ENCODE measurements around the gene CDKL1. TPM values are rescaled to one million over a fixed set of nuclear protein-coding genes. Genes with fewer than 3 reads are reported as not detected.
A peak's percentile ranks its signal among the peaks of the same experiment; 100 is the strongest.
"Not testable (repeated sequence)": the region's sequence is repeated elsewhere in the genome, so short reads cannot be mapped to it uniquely, and the experiment has no call there.

The CDKL1 gene
- total and polyA plus RNA-seq, 2 experiments from 2014 or later = 2.9 to 5.0 TPM

- TF ChIP-seq EZH2 (IDR thresholded peaks at IDR 0.05; ENCODE audit: insufficient read depth, poor library complexity, severe bottlenecking) = no peak
- TF ChIP-seq EZH2phosphoT487 (IDR thresholded peaks at IDR 0.05; ENCODE audit: insufficient read depth, low read depth) = no peak
- in situ Hi-C loops (cut with MboI) = no loop called here
- Histone ChIP-seq H3K27ac (no peak overlapping the region; the same call in 1 of the 2 replicates), H3K79me2 (ENCODE audit: insufficient read depth) (peaks cover 18% of the 10 kb centered on the region), H4K20me1 (ENCODE audit: insufficient read depth) (no peaks in the 10 kb centered on the region), H3K4me1 (ENCODE audit: insufficient read depth) (peaks cover 23% of the 10 kb centered on the region), H3K4me2 (ENCODE audit: unreplicated experiment) (peak overlapping the region; percentile 85), H2AFZ (no peak overlapping the region), H3K9me2 (ENCODE audit: insufficient read depth) (no peaks in the 10 kb centered on the region), H3K9me3 (ENCODE audit: low read depth) (no peaks in the 10 kb centered on the region), H3K36me3 (ENCODE audit: low read depth) (no peaks in the 10 kb centered on the region), H3F3A (ENCODE audit: insufficient read depth) (peaks cover 17% of the 10 kb centered on the region), H3K9ac (no peak overlapping the region), H3K27me3 (replicated peaks; ENCODE audit: insufficient read depth) (no peaks in the 10 kb centered on the region), H3K4me3 (no peak overlapping the region)
- DNase-seq = peak; percentile 65
- 96 to 100% methylated on average over 1 of the region's 1 CpG for WGBS, 2 experiments (ENCODE audit: low coverage in 1 of 2, low lambda C conversion rate in 2 of 2, missing lambda C conversion rate in 2 of 2)
Measured at GRCh38 chr14:50319293-50319692, 77.4 kb downstream of the CDKL1 start.

- 46 to 54% methylated on average over 4 of the region's 4 CpGs for WGBS, 2 experiments (ENCODE audit: low coverage in 1 of 2, low lambda C conversion rate in 2 of 2, missing lambda C conversion rate in 2 of 2)
Measured at GRCh38 chr14:50318031-50318626, 78.6 kb downstream of the CDKL1 start.

GRCh38 chr14:50314098-50314497 is 82.6 kb downstream of the CDKL1 start:
- WGBS, 2 experiments (ENCODE audit: low coverage in 1 of 2, low lambda C conversion rate in 2 of 2, missing lambda C conversion rate in 2 of 2) = 84 to 90% methylated on average over 3 of the region's 3 CpGs
- H2AFZ ChIP-seq; H3K27me3 ChIP-seq (replicated peaks; ENCODE audit: insufficient read depth); H4K20me1 ChIP-seq (ENCODE audit: insufficient read depth); in situ Hi-C loops (cut with MboI); H3K9me2 ChIP-seq (ENCODE audit: insufficient read depth); H3K9me3 ChIP-seq (ENCODE audit: low read depth); H3K4me2 ChIP-seq (ENCODE audit: unreplicated experiment); H3F3A ChIP-seq (ENCODE audit: insufficient read depth); H3K27ac ChIP-seq; H3K9ac ChIP-seq; H3K4me3 ChIP-seq; DNase-seq; H3K36me3 ChIP-seq (ENCODE audit: low read depth): not testable (repeated sequence)
- peaks cover 20% of the 10 kb centered on the region; the same call in 1 of the 2 replicates for H3K79me2 ChIP-seq (ENCODE audit: insufficient read depth)
- peaks cover 14% of the 10 kb centered on the region for H3K4me1 ChIP-seq (ENCODE audit: insufficient read depth)

More at GRCh38 chr14:50318031-50318626, 78.6 kb downstream of the CDKL1 start:
- TF ChIP-seq EZH2phosphoT487 (IDR thresholded peaks at IDR 0.05; ENCODE audit: insufficient read depth, low read depth) (no peak), EZH2 (IDR thresholded peaks at IDR 0.05; ENCODE audit: insufficient read depth, poor library complexity, severe bottlenecking) (no peak)
- Histone ChIP-seq H3K9ac (no peak overlapping the region), H3K27ac (no peak overlapping the region), H2AFZ (no peak overlapping the region), H3K27me3 (replicated peaks; ENCODE audit: insufficient read depth) (no peaks in the 10 kb centered on the region), H3K79me2 (ENCODE audit: insufficient read depth) (peaks cover 26% of the 10 kb centered on the region), H3K4me2 (ENCODE audit: unreplicated experiment) (no peak overlapping the region), H3K4me1 (ENCODE audit: insufficient read depth) (peaks cover 24% of the 10 kb centered on the region), H3K9me2 (ENCODE audit: insufficient read depth) (no peaks in the 10 kb centered on the region), H3F3A (ENCODE audit: insufficient read depth) (peaks cover 17% of the 10 kb centered on the region), H3K4me3 (no peak overlapping the region), H3K9me3 (ENCODE audit: low read depth) (no peaks in the 10 kb centered on the region), H3K36me3 (ENCODE audit: low read depth) (no peaks in the 10 kb centered on the region), H4K20me1 (ENCODE audit: insufficient read depth) (no peaks in the 10 kb centered on the region)
- peak; percentile 82 for DNase-seq
- in situ Hi-C loops (cut with MboI) = no loop called here

- no peaks in the 10 kb centered on the region for H4K20me1 ChIP-seq (ENCODE audit: insufficient read depth)
- in situ Hi-C loops (cut with MboI) = no loop called here
- H3K27ac ChIP-seq = peak overlapping the region; percentile 77
- H3F3A ChIP-seq (ENCODE audit: insufficient read depth) = no peaks in the 10 kb centered on the region
- H3K9me3 ChIP-seq (ENCODE audit: low read depth) = no peaks in the 10 kb centered on the region
- peak overlapping the region; percentile 98 for H2AFZ ChIP-seq
- H3K79me2 ChIP-seq (ENCODE audit: insufficient read depth) = peaks cover 11% of the 10 kb centered on the region; the same call in 1 of the 2 replicates
- H3K9me2 ChIP-seq (ENCODE audit: insufficient read depth) = no peaks in the 10 kb centered on the region
- H3K4me1 ChIP-seq (ENCODE audit: insufficient read depth) = peaks cover 11% of the 10 kb centered on the region
- H3K4me3 ChIP-seq = peak overlapping the region; percentile 80
- DNase-seq = no peak
- WGBS, 2 experiments (ENCODE audit: low coverage in 1 of 2, low lambda C conversion rate in 2 of 2, missing lambda C conversion rate in 2 of 2) = 5 to 6% methylated on average over 17 to 18 of the region's 18 CpGs
- peak overlapping the region; percentile 83 for H3K4me2 ChIP-seq (ENCODE audit: unreplicated experiment)
- peak overlapping the region; percentile 81 for H3K9ac ChIP-seq
- no peaks in the 10 kb centered on the region for H3K36me3 ChIP-seq (ENCODE audit: low read depth)
- TF ChIP-seq EZH2 (IDR thresholded peaks at IDR 0.05; ENCODE audit: insufficient read depth, poor library complexity, severe bottlenecking) (no peak), EZH2phosphoT487 (IDR thresholded peaks at IDR 0.05; ENCODE audit: insufficient read depth, low read depth) (no peak)
- H3K27me3 ChIP-seq (replicated peaks; ENCODE audit: insufficient read depth) = no peaks in the 10 kb centered on the region
Measured at GRCh38 chr14:50312734-50313054, 84.0 kb downstream of the CDKL1 start.

Data from GM23248 (cell line).